ENCODE data around the gene CEP41.

GRCh38 chr7:130364451-130364850, 76.4 kb downstream of the CEP41 start:
- TF ChIP-seq CTCF (IDR thresholded peaks at IDR 0.05), result no peak
- TF ChIP-seq POLR2A (IDR thresholded peaks at IDR 0.05), result no peak

All from lower leg skin (tissue), 3 donors.